NCI-H460 (cell line): ENCODE results near the gene NEU4. TPM values are rescaled to one million over a fixed set of nuclear protein-coding genes. Genes with fewer than 3 reads are reported as not detected.
"Not testable (repeated sequence)": the region's sequence is repeated elsewhere in the genome, so short reads cannot be mapped to it uniquely, and the experiment has no call there.

Source experiments
- DNase-seq: peaks from one replicate; pipeline ENCODE4 v3.0.0-alpha.2; 2016; ENCODE audit warnings: low read depth; ENCODE audit errors: extremely low read depth
- total RNA-seq: library from RNA; depleted of rRNA; stranded (reverse); fragments of >200 nt; shearing (Covaris generic); gene quantifications from 2 replicates; pipeline ENCODE4 v1.2.3, GENCODE V29; 2014

NEU4 gene
- total RNA-seq, 1 experiment from 2014 or later, result 0.37 TPM

DNA sequence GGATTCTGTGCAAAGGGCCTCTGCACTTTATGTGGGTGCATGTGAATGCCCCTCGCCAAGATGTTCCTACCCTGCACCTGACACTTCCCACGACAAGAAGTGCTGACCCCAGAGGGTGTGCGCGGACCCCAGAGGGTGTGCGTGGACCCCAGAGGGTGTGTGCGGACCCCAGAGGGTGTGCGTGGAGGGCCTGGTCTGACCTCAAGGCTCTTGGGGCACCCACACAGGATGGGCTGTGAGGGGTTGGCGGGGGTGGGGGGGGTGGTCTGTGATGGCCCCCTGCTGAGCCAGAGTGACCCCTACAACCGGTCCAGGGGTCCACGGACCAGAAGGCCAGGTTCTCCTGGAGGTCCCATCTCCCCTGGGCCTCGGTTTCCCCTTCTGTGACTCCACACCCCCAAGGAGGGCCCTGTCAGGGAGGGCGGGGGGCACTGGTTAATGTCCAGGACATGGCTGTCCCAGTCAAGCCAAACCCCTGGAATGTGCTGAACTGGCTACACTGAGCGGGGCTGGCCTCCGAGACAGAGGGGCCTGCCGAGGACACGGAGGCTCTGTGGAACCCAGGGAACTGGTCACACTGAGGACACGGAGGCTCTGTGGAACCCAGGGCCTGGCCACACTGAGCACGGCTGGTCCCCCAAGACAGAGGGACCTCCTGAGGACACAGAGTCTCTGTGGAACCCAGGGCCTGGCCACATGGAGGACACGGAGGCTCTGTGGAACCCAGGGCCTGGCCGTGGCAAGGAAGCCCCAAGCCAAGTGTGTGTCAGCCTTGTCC is 3.1 kb downstream of the NEU4 start:
- DNase-seq, result no peak

DNA sequence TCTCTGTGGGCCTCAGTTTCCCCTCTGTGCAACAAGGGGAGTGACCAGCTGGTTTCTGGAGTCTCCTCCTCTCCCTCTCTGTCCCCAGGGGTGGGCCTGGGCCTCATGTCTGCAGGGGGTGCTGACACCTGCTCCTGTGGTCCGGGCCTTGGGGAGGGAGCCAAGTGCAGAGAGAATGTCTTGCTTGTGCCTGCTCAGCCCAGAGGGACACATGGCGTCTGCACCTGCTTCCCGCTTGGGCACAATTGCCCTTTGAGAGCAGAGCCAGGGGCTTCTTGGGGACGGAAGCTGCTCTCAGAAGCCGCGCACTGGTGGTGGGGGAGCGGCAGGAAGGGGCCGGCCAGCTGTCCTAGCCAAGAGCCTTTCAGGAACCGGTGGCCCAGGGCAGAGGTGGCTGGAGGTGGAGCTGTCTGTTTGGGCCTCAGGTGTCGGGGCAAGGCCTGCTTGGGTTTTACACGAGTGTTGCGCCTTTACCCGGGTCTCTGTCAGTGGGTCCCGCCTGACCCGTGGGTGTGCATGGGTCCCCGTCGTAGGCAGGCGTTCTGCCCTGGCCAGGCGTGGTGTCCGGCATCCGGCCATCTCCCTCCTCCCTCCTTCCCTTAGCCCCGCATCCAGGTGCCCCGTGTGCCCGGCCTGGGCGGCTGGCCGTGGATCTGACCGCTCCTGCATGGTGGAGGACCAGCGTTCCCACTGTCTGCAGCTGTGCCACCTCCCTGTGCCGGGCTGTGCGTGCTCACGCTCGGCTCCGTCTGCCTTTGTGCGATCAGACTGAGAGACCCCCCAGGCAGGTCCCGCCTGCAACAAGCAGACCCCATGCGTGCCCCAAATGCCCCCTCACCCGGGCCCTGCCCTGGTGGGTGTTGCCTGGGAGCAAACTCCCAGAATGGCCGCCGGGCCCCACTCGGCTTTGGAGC is 4.0 kb downstream of the NEU4 start:
- DNase-seq, result no peak

DNA sequence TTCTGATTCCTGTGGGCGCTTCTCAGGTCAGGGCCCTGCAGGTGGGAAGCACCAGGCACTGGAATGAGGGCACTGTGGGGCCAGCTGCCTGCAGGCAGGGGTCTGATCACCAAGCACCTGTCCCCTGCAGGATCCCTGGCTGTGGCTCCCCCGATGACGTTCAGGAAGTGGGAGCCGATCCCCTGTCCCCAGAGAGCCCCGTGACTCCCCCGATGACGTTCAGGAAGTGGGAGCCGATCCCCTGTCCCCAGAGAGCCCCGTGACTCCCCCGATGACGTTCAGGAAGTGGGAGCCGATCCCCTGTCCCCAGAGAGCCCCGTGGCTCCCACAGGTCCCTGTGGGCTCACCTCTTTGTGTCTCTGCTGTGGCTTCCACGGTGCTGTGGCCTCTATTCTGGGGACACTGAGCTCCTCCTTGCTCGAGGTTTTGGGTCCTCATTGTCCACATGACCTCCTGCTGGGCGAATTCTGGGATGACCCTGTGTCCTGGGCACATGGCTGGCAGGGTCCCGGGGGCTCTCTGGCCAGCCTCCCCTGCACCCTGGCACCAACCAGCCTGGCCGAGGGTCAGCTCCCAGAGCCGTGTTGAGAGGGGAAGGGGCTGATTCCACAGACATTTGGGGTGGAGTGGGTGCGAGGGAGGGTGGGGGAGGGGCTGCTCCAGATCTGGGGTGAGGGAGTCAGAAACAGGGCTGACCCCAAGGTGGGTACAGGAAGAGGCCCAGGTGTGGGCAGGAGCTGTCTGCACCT is 4.8 kb downstream of the NEU4 start:
- DNase-seq, result no peak

DNA sequence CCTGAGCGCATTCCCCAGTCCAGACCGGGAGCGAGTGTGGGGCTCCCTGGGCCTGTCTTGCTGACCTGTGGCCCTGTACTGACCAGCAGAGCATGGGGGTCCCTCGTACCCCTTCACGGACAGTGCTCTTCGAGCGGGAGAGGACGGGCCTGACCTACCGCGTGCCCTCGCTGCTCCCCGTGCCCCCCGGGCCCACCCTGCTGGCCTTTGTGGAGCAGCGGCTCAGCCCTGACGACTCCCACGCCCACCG is 5.3 kb downstream of the NEU4 start:
- no peak for DNase-seq

GRCh38 chr2:241814643-241815476 is 5.9 kb downstream of the NEU4 start:
- DNase-seq, result no peak

- DNase-seq, result no peak
Measured at GRCh38 chr2:241815477-241816430, 6.8 kb downstream of the NEU4 start.

- no peak for DNase-seq
Measured at GRCh38 chr2:241816431-241817121, 7.6 kb downstream of the NEU4 start.

- DNase-seq, result no peak
Measured at GRCh38 chr2:241817126-241817820, 8.3 kb downstream of the NEU4 start.

DNA sequence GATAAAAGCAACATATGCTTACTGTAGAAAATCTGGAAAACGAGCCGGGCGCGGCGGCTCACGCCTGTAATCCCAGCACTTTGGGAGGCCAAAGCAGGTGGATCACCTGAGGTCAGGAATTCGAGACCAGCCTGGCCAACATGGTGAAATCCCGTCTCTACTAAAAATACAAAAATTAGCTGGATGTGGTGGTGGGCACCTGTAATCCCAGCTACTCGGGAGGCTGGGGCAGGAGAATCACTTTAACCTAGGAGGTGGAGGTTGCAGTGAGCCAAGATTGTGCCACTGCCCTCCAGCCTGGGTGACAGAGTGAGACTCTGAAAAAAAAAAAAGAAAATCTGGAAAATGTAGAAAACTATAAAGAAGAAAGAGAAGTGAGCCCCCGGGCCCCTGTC is 8.8 kb downstream of the NEU4 start:
- DNase-seq, result not testable (repeated sequence)

DNA sequence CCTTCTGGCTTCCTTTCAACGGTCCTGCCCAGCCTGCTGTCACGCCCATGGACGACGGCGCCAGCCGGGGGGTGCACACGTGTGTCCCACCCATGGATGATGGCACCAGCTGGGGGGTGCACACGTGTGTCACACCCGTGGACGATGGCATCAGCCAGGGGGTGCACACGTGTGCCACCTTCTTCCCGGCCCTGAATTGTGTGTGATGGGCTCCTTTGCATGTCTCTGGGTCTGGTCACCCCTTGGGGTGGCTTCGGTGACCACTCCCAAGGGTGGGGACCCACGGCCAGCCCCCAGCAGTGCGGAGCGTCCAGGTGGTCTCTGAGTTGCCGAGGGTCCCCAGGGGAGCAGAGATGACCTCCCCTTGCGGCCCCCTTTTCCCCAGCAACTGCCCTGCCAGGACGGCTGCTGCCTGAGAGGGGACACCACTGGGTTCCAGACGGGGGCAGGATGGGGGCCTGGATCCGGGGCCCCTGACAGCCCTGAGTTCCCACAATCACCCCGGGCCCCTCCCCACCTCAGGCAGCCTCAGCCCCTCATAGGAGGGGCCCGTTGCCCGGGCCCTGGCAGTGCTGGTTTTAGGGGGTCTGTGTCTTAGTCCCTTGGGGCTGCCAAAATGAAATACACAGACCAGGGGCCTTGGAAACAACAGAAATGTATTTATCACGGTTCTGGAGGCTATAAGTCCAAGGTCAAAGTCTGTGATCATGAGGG is 9.4 kb downstream of the NEU4 start:
- DNase-seq, result no peak

- DNase-seq, result no peak
Measured at GRCh38 chr2:241818943-241819270, 9.9 kb downstream of the NEU4 start.

DNA sequence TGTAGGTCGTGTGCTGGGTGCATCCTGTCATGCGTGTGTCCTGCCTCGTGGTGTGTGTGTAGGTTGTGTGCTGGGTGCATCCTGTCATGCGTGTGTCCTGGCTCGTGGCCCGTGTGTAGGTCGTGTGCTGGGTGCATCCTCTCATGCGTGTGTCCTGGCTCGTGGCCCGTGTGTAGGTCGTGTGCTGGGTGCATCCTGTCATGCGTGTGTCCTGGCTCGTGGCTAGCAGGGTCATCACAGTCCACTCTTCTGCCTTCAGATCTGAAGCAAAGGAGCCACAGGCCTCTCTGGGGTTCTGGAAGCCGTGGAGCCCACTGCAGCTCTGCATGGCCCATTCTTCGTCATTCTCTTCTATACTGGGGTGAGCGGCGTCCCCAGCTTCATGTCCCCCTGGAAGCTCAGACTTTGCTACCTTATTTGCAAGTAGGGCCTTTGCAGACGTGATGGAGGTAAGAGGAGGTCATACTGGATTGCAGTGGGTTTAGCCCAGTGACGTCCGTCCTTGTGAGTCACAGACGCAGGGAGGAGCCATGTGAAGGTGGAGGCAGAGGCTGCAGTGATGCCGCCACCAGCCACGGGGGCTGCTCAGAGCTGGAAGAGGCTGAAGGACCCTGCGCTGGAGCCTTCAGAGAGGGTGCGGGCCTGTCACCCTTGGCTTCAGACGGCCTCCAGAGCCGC is 11.1 kb downstream of the NEU4 start:
- DNase-seq, result not testable (repeated sequence)

DNA sequence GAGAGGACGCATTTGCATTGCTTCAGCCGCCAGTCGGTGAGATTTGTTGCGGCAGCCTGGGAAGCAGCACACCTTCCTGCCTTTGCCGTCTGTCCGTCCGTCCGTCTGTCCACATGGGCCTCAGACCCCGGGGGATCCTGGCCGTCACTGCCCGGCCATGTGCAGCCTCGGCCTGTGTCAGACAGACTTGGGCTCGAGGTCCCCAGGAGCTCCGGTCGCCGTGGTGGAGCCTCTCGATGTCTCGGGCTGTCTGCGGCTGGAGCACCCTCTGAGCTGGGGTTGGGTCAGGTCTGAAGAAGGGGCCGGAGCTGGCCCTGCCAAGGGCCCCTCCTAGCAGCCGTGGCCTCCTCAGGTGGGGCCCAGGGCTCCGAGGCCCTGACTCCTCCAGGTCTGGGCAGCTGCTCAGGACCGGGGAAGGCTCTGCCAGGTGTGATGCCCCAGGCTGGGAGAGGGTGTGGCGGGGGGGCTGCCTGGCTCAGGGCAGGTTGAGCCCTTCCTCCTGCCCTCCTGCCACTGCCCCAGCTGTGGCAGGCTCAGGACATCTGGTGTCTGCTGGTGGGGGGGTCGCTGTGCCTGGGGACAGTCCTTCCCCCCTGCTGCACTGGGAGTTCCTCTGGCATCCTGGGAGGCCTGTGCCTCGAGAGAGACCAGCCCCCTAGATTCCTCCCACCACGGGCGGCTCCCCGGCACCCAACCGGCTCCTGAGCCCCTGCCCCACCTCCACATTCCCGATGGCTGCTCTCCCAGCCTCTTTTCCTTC is 11.8 kb downstream of the NEU4 start:
- DNase-seq, result no peak

DNA sequence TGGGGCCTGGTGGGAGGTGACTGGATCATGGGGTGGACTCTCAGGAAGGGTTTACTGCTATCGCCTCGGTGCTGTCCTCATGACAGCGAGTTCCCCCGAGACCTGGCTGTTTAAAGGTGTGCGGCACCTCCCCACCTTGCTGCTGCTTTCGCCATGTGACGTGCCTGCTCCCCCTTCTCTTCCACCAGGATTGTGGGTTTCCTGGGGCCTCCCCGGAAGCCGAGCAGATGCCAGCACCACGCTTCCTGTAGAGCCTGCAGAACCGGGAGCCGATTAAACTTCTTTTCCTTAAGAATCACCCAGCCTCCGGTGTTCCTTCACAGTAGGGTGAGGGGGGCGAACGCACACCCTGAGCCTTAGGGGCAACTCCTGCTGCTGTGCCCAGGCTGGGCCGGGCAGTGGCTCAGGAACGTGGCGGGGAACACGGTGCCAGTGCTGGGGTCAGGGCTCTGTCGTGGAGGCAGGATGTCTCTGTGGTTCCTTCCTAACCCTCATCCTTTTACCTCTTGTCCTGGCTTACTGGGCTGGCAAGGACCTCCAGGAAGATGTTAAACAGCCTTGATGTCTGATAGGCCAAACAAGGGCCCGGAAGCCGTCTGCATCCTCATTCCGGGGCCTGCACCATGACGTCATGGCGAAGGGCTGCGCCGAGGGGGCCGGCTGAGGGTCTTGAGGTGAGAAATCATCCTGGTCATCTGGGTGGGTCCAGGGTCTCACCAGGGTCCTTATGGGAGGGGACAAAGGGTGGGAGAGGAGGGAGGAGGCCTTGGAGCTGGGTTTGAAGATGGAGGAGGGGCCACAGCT is 12.7 kb downstream of the NEU4 start:
- no peak for DNase-seq

GRCh38 chr2:241822264-241822623 is 13.3 kb downstream of the NEU4 start:
- DNase-seq, result no peak
